ENCODE measurements around the gene PLK5. TPM values are rescaled to one million over a fixed set of nuclear protein-coding genes. Genes with fewer than 3 reads are reported as not detected.

PLK5 gene
- total and polyA plus RNA-seq, 2 donors (not counting 1 experiment from before 2014, with no cell fraction given): not detected

DNA sequence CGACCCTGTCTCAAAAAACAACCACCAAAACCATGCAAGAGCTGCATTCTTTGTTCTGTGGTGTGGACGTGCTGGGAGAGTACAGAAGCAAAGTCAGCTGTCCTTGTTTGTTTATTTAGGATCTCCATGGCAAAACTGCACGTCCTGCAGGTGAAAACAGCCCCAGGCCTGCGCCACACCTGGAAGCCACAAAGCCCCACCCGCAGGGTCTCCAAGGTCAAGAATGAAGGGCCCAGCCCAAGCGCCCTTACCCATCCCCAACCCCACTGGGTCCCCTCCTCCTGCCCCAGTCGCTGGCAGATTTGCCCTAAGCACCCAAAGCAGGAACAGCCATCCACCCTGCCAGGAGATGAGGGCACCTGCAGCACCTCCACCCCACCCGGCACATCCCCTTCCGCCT is 58.3 kb downstream of the PLK5 start:
- Histone ChIP-seq H2AFZ (ENCODE audit: low read length) (no peak overlapping the region), H3K4me1 (ENCODE audit: control insufficient read depth, extremely low read depth, insufficient read depth, low read length) (no peaks in the 10 kb centered on the region), H3K36me3 (ENCODE audit: control insufficient read depth, insufficient read depth, low read length) (peaks cover 42% of the 10 kb centered on the region)

DNA sequence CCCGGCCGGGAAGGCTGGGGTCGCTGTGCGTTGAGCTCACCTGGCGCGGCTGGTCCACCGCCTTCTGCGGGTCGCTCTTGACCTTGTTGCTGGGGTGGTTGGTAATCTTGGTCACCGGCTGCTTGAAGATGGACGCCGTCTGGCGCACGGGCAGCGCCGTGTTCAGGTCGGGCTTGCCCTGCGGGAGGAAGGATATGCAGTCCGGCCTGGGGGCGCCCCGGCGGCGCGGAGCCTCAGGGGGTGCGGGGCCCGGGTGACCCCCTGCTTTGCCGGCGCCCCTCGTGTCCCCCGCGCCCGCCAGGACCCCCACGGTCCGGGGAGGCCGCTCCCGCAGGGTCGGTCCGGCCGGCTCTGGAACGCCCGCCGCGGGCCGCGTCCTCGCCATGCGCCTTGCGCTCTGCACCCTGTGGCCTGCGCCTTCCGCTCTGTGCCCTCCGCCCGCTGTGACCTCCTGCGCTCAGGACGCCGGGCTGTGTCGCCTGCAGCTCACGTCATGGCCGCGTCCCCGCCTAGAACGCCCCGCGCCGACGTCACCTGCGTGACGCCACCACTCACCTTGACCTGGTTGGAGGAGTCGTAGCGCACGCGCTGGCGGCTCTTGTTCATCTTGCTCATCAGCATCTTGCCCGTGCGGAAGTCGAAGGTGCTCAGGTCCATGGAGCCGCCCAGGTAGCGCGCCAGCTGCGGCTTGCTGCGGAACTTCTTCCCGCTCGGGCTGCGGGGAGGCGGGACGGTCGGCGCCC is 60.8 kb downstream of the PLK5 start:
- H3K79me2 ChIP-seq (ENCODE audit: control insufficient read depth, insufficient read depth, low read length): peaks cover 39% of the 10 kb centered on the region
- peaks cover under 1% of the 10 kb centered on the region for H3K4me1 ChIP-seq (ENCODE audit: control insufficient read depth, extremely low read depth, insufficient read depth, low read length)
- H3K27ac ChIP-seq (ENCODE audit: insufficient read depth, low read length): no peak overlapping the region

More for the DNA sequence above, 58.3 kb downstream of the PLK5 start:
- no peaks in the 10 kb centered on the region for H3K9me3 ChIP-seq (ENCODE audit: control insufficient read depth, insufficient read depth, low read depth, low read length)
- no peak overlapping the region for H3K27ac ChIP-seq (ENCODE audit: insufficient read depth, low read length)
- no peak overlapping the region for H3K9ac ChIP-seq (ENCODE audit: insufficient read depth, low read length)
- H3K4me2 ChIP-seq (ENCODE audit: extremely low read depth, insufficient read depth, low read length): no peak overlapping the region
- no peak for DNase-seq (ENCODE audit: low read depth in 2 of 2)
- TF ChIP-seq EZH2 (IDR thresholded peaks at IDR 0.05; ENCODE audit: low read length, missing control alignments): no peak
- TF ChIP-seq, protein P1, sequence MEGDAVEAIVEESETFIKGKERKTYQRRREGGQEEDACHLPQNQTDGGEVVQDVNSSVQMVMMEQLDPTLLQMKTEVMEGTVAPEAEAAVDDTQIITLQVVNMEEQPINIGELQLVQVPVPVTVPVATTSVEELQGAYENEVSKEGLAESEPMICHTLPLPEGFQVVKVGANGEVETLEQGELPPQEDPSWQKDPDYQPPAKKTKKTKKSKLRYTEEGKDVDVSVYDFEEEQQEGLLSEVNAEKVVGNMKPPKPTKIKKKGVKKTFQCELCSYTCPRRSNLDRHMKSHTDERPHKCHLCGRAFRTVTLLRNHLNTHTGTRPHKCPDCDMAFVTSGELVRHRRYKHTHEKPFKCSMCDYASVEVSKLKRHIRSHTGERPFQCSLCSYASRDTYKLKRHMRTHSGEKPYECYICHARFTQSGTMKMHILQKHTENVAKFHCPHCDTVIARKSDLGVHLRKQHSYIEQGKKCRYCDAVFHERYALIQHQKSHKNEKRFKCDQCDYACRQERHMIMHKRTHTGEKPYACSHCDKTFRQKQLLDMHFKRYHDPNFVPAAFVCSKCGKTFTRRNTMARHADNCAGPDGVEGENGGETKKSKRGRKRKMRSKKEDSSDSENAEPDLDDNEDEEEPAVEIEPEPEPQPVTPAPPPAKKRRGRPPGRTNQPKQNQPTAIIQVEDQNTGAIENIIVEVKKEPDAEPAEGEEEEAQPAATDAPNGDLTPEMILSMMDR (conservative IDR thresholded peaks at IDR 0.05 in 1 of 2, IDR thresholded peaks at IDR 0.05 in 1 of 2; ENCODE audit: low read depth in 1 of 2, low read length in 2 of 2): no peak
- no peaks in the 10 kb centered on the region for H3K27me3 ChIP-seq (ENCODE audit: control insufficient read depth, insufficient read depth, low read length)
- no peaks in the 10 kb centered on the region for H4K20me1 ChIP-seq (ENCODE audit: control insufficient read depth, extremely low read depth, insufficient read depth, low read length)
- peaks cover 19% of the 10 kb centered on the region for H3K79me2 ChIP-seq (ENCODE audit: control insufficient read depth, insufficient read depth, low read length)
- H3K4me3 ChIP-seq (replicated peaks in 1 of 4; ENCODE audit: control extremely low read depth in 1 of 4, insufficient read depth in 1 of 4, low read depth in 3 of 4, low read length in 4 of 4): no peak overlapping the region

DNA sequence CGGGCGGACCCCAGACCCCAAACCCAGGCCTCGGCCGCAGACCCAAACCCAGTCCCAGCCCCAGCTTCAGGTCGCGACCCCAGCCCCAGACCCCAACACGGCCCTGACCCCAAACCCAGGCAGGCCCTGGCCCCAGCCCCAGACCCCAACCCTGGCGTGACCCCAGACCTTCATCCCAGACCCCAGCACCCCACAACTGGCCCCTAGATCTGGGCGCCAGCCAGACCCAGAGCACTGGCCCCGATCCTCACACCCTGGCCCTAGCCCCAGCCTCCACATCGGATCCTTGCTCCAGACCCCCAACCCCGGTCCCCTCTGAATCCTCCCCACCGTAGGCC is 61.3 kb downstream of the PLK5 start:
- no peak overlapping the region for H3K9ac ChIP-seq (ENCODE audit: insufficient read depth, low read length)
- H3K9me3 ChIP-seq (ENCODE audit: control insufficient read depth, insufficient read depth, low read depth, low read length): no peaks in the 10 kb centered on the region
- H3K79me2 ChIP-seq (ENCODE audit: control insufficient read depth, insufficient read depth, low read length): peaks cover 45% of the 10 kb centered on the region
- no peak for DNase-seq (ENCODE audit: low read depth in 2 of 2)
- H3K4me2 ChIP-seq (ENCODE audit: extremely low read depth, insufficient read depth, low read length): no peak overlapping the region
- no peak for TF ChIP-seq EZH2 (IDR thresholded peaks at IDR 0.05; ENCODE audit: low read length, missing control alignments)
- TF ChIP-seq, protein P1 (conservative IDR thresholded peaks at IDR 0.05 in 1 of 2, IDR thresholded peaks at IDR 0.05 in 1 of 2; ENCODE audit: low read depth in 1 of 2, low read length in 2 of 2): no peak
- no peaks in the 10 kb centered on the region for H3K27me3 ChIP-seq (ENCODE audit: control insufficient read depth, insufficient read depth, low read length)
- H3K4me3 ChIP-seq (replicated peaks in 1 of 4; ENCODE audit: control extremely low read depth in 1 of 4, insufficient read depth in 1 of 4, low read depth in 3 of 4, low read length in 4 of 4): no peak overlapping the region
- H3K36me3 ChIP-seq (ENCODE audit: control insufficient read depth, insufficient read depth, low read length): peaks cover 28% of the 10 kb centered on the region
- H2AFZ ChIP-seq (ENCODE audit: low read length): no peak overlapping the region
- H3K4me1 ChIP-seq (ENCODE audit: control insufficient read depth, extremely low read depth, insufficient read depth, low read length): peaks cover 4% of the 10 kb centered on the region
- H4K20me1 ChIP-seq (ENCODE audit: control insufficient read depth, extremely low read depth, insufficient read depth, low read length): no peaks in the 10 kb centered on the region
- no peak overlapping the region for H3K27ac ChIP-seq (ENCODE audit: insufficient read depth, low read length)

More for the DNA sequence above, 60.8 kb downstream of the PLK5 start:
- H3K4me2 ChIP-seq (ENCODE audit: extremely low read depth, insufficient read depth, low read length): no peak overlapping the region
- no peaks in the 10 kb centered on the region for H3K9me3 ChIP-seq (ENCODE audit: control insufficient read depth, insufficient read depth, low read depth, low read length)
- no peak overlapping the region for H2AFZ ChIP-seq (ENCODE audit: low read length)
- no peak for DNase-seq (ENCODE audit: low read depth in 2 of 2)
- no peak overlapping the region for H3K4me3 ChIP-seq (replicated peaks in 1 of 4; ENCODE audit: control extremely low read depth in 1 of 4, insufficient read depth in 1 of 4, low read depth in 3 of 4, low read length in 4 of 4)
- H3K9ac ChIP-seq (ENCODE audit: insufficient read depth, low read length): no peak overlapping the region
- H3K36me3 ChIP-seq (ENCODE audit: control insufficient read depth, insufficient read depth, low read length): peaks cover 29% of the 10 kb centered on the region
- H3K27me3 ChIP-seq (ENCODE audit: control insufficient read depth, insufficient read depth, low read length): no peaks in the 10 kb centered on the region
- TF ChIP-seq, protein P1 (conservative IDR thresholded peaks at IDR 0.05 in 1 of 2, IDR thresholded peaks at IDR 0.05 in 1 of 2; ENCODE audit: low read depth in 1 of 2, low read length in 2 of 2): no peak
- no peak for TF ChIP-seq EZH2 (IDR thresholded peaks at IDR 0.05; ENCODE audit: low read length, missing control alignments)
- no peaks in the 10 kb centered on the region for H4K20me1 ChIP-seq (ENCODE audit: control insufficient read depth, extremely low read depth, insufficient read depth, low read length)

Other genes with a start within 250 kb of the PLK5 start
- gene FAM174C, start 248.5 kb upstream of the PLK5 start, total RNA-seq: 22.5 and 24.7 TPM in 2 replicates
- gene FAM174C, start 248.5 kb upstream of the PLK5 start, polyA plus RNA-seq: 16.1 and 23.7 TPM in 2 replicates
- 0.17 TPM in 1 of 2 replicates, not detected in the other for gene EFNA2, start 238.2 kb upstream of the PLK5 start, total RNA-seq
- not detected in 2 replicates for gene EFNA2, start 238.2 kb upstream of the PLK5 start, polyA plus RNA-seq
- gene NDUFS7, start 140.2 kb upstream of the PLK5 start, total RNA-seq: 55.0 and 71.2 TPM in 2 replicates
- 29.6 and 30.3 TPM in 2 replicates for gene NDUFS7, start 140.2 kb upstream of the PLK5 start, polyA plus RNA-seq
- 31.1 and 44.1 TPM in 2 replicates for gene GAMT, start 122.5 kb upstream of the PLK5 start, total RNA-seq
- gene GAMT, start 122.5 kb upstream of the PLK5 start, polyA plus RNA-seq: 20.0 and 32.6 TPM in 2 replicates
- 34.9 and 49.5 TPM in 2 replicates for gene DAZAP1, start 116.5 kb upstream of the PLK5 start, total RNA-seq
- gene DAZAP1, start 116.5 kb upstream of the PLK5 start, polyA plus RNA-seq: 44.6 and 65.4 TPM in 2 replicates
- gene RPS15, start 85.7 kb upstream of the PLK5 start, total RNA-seq: 369 and 494 TPM in 2 replicates
- gene RPS15, start 85.7 kb upstream of the PLK5 start, polyA plus RNA-seq: 878 and 1,038 TPM in 2 replicates
- 0.26 and 0.50 TPM in 2 replicates for gene APC2, start 74.0 kb upstream of the PLK5 start, total RNA-seq
- gene APC2, start 74.0 kb upstream of the PLK5 start, polyA plus RNA-seq: 0.01 and 0.02 TPM in 2 replicates
- 21.8 and 24.8 TPM in 2 replicates for gene C19orf25, start 44.9 kb upstream of the PLK5 start, total RNA-seq
- gene C19orf25, start 44.9 kb upstream of the PLK5 start, polyA plus RNA-seq: 11.2 and 12.0 TPM in 2 replicates
- gene PCSK4, start 33.7 kb upstream of the PLK5 start, total RNA-seq: 1.5 and 3.5 TPM in 2 replicates
- gene PCSK4, start 33.7 kb upstream of the PLK5 start, polyA plus RNA-seq: 0.26 and 0.28 TPM in 2 replicates
- gene REEP6, start 32.9 kb upstream of the PLK5 start, total RNA-seq: 0.99 and 1.3 TPM in 2 replicates
- gene REEP6, start 32.9 kb upstream of the PLK5 start, polyA plus RNA-seq: 0.47 and 0.55 TPM in 2 replicates
- gene ADAMTSL5, start 11.1 kb upstream of the PLK5 start, total RNA-seq: 1.5 and 3.1 TPM in 2 replicates
- gene ADAMTSL5, start 11.1 kb upstream of the PLK5 start, polyA plus RNA-seq: 4.3 and 4.7 TPM in 2 replicates
- gene MEX3D, start 44.2 kb downstream of the PLK5 start, total RNA-seq: 33.0 and 40.1 TPM in 2 replicates
- 5.3 and 6.3 TPM in 2 replicates for gene MEX3D, start 44.2 kb downstream of the PLK5 start, polyA plus RNA-seq
- 66.8 and 85.2 TPM in 2 replicates for gene MBD3, start 68.8 kb downstream of the PLK5 start, total RNA-seq
- gene MBD3, start 68.8 kb downstream of the PLK5 start, polyA plus RNA-seq: 19.8 and 27.6 TPM in 2 replicates
- gene UQCR11, start 81.4 kb downstream of the PLK5 start, total RNA-seq: 89.2 and 110 TPM in 2 replicates
- 92.5 and 101 TPM in 2 replicates for gene UQCR11, start 81.4 kb downstream of the PLK5 start, polyA plus RNA-seq
- 53.7 and 54.7 TPM in 2 replicates for gene TCF3, start 128.5 kb downstream of the PLK5 start, total RNA-seq
- gene TCF3, start 128.5 kb downstream of the PLK5 start, polyA plus RNA-seq: 39.3 and 53.4 TPM in 2 replicates
- gene ONECUT3, start 229.4 kb downstream of the PLK5 start, total RNA-seq: not detected in 2 replicates
- not detected in 2 replicates for gene ONECUT3, start 229.4 kb downstream of the PLK5 start, polyA plus RNA-seq